OCI-LY7 (cell line): ENCODE data around the gene TRANK1. TPM values are rescaled to one million over a fixed set of nuclear protein-coding genes. Genes with fewer than 3 reads are reported as not detected.

Experiments used
- BruUV-seq: library from RNA; stranded (reverse); fragments of 400-500 nt; replicated peaks from 2 replicates; lab custom pipeline; 2021; lab: Mats Ljungman, UMichigan
- CTCF ChIA-PET: fragments of 300-600 bp; sonication (Branson Sonifier 250); formaldehyde crosslinking; loops from one replicate; lab custom pipeline; 2022; ENCODE audit warnings: antibody characterized with exemption; ENCODE audit not compliant: unreplicated experiment; lab: Charles Lee
- POLR2A ChIA-PET: fragments of 300-600 bp; sonication (Branson Sonifier 250); formaldehyde crosslinking; loops from one replicate; lab custom pipeline; 2022; ENCODE audit warnings: antibody characterized with exemption; lab: Charles Lee
- DNase-seq: peaks from one replicate; pipeline ENCODE4 v3.0.0-alpha.2; 2015; ENCODE audit warnings: low spot score
- H2AFZ ChIP-seq: fragments of 200-600 bp; sonication (generic), shearing (Covaris generic); 2 replicates; pipeline ENCODE4 v1.6.1; 2014; ENCODE audit warnings: mild to moderate bottlenecking, antibody characterized with exemption, low read length, moderate library complexity
- H3K27ac ChIP-seq: fragments of 200-600 bp; sonication (generic); 2 replicates; pipeline ENCODE4 v1.5.1; 2014; ENCODE audit warnings: mixed run types, low read depth, mild to moderate bottlenecking, moderate library complexity, low read length, inconsistent platforms; ENCODE audit not compliant: poor library complexity, severe bottlenecking
- H3K36me3 ChIP-seq: fragments of 200-600 bp; sonication (generic); 2 replicates; pipeline ENCODE4 v1.6.1; 2014; ENCODE audit warnings: mild to moderate bottlenecking, antibody characterized with exemption, low read length, moderate library complexity, mixed read lengths; ENCODE audit not compliant: insufficient read depth
- H3K4me1 ChIP-seq: fragments of 200-600 bp; sonication (generic); 2 replicates; pipeline ENCODE4 v1.5.1; 2014; ENCODE audit warnings: mild to moderate bottlenecking, low read length; ENCODE audit not compliant: insufficient read depth, poor library complexity, severe bottlenecking
- H3K4me2 ChIP-seq: fragments of 200-600 bp; sonication (generic); 2 replicates; pipeline ENCODE4 v1.6.1; 2014; ENCODE audit warnings: mild to moderate bottlenecking, low read length
- H3K4me3 ChIP-seq: fragments of 200-600 bp; sonication (generic); 2 replicates; pipeline ENCODE4 v1.5.1; 2014; ENCODE audit warnings: mild to moderate bottlenecking, low read depth, low read length; ENCODE audit not compliant: poor library complexity, severe bottlenecking
- H3K79me2 ChIP-seq: fragments of 200-600 bp; sonication (generic); 2 replicates; pipeline ENCODE4 v1.6.1; 2016; ENCODE audit warnings: low read depth, mild to moderate bottlenecking, low read length, moderate library complexity, mixed read lengths; ENCODE audit not compliant: insufficient read depth
- H3K9me2 ChIP-seq: fragments of 200-600 bp; sonication (generic); 2 replicates; pipeline ENCODE4 v1.6.1; 2016; ENCODE audit warnings: mild to moderate bottlenecking, low read length, mixed read lengths; ENCODE audit not compliant: insufficient read depth
- H3K9me3 ChIP-seq: fragments of 200-600 bp; sonication (generic); 2 replicates; pipeline ENCODE4 v1.6.1; 2014; ENCODE audit warnings: mild to moderate bottlenecking, mixed run types, low read length, mixed read lengths
- H4K20me1 ChIP-seq: fragments of 200-600 bp; sonication (generic); 2 replicates; pipeline ENCODE4 v1.6.1; 2014; ENCODE audit warnings: mild to moderate bottlenecking, antibody characterized with exemption, low read length, moderate library complexity, mixed read lengths; ENCODE audit not compliant: insufficient read depth
- EZH2phosphoT487 ChIP-seq: fragments of 200-600 bp; sonication (generic); IDR thresholded peaks from 2 replicates; pipeline ENCODE4 v1.6.1; 2018; ENCODE audit warnings: low read depth, borderline replicate concordance, mild to moderate bottlenecking, mixed run types, antibody characterized with exemption, low read length, moderate library complexity, mixed read lengths
- intact Hi-C: fragments of 100-400 bp; cut with micrococcal nuclease; formaldehyde crosslinking; loops from one replicate; pipeline ENCODE4 v1.10.0; 2022; ENCODE audit not compliant: unreplicated experiment
- total RNA-seq, 2 experiments: library from RNA; depleted of rRNA in 1 of 2; stranded (reverse); fragments of >200 nt in 1 of 2; shearing (Covaris generic) in 1 of 2; gene quantifications; 2 replicates each; pipeline ENCODE4 v1.2.3, GENCODE V29; 2014 to 2022
- TF ChIP-seq, protein P1 (sequence below): fragments of 200-600 bp; sonication (generic); conservative IDR thresholded peaks from 2 replicates; pipeline ENCODE4 v1.5.1; 2014; ENCODE audit warnings: mild to moderate bottlenecking, antibody characterized with exemption, low read length, moderate library complexity, mixed read lengths

TRANK1 gene
- total RNA-seq, 2 experiments from 2014 or later: 34.9 to 57.1 TPM

DNA sequence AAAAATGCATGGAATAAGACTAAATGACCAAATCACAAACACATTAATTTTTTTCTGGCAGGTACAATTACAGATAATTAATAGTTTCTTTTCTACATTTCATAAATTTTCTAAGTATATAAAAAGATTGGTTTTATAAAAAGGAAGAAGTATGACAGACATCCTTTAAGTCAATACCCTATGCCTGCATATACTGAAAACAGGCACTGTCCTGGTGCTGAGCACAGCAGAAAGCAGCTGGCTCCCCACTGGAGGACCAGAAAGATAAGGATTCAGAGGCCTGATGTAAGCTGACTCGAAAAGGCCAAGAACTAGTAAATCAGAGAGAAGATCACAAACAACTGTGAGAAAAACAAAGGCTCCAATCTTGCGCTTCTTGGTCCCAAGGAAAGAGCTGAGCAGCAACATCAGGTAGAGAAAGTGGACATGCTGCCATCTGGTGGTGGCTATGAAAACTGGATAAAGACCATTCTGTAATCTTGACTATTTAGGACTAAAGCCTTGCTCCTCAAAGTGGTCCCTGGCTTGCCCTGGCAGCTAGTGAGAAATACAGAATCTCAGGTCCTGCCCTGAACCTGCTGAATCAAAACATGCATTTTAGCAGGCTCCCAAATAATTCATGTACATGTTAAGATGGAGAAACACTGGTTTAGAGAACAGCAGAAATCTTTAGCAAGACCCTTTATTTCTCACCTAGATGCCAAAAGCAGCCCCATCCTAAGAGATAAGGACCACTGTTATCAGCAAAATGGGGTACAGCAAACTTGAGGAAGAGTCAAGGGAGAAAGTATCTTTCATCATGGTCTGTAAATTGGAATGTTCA, 76.0 kb downstream of the TRANK1 start:
- Histone ChIP-seq H3K27ac (no peak overlapping the region), H3K4me2 (no peak overlapping the region), H3K4me3 (no peak overlapping the region), H3K9me3 (no peaks in the 10 kb centered on the region), H3K79me2 (no peaks in the 10 kb centered on the region; the same call in 1 of the 2 replicates), H4K20me1 (no peaks in the 10 kb centered on the region), H2AFZ (no peak overlapping the region), H3K9me2 (no peaks in the 10 kb centered on the region), H3K36me3 (peaks cover 61% of the 10 kb centered on the region), H3K4me1 (peaks cover 2% of the 10 kb centered on the region)
- CTCF ChIA-PET: interaction anchor here (0.7 to 1.4 kb wide), 4 partner anchors 44 to 90 kb away, joined by 3 to 6 read pairs (median 3); no protein-coding TSS in a partner anchor
- POLR2A ChIA-PET: interaction anchor here (1.4 to 2.0 kb wide), 2 partner anchors 12 to 25 kb away, joined by 5 to 8 read pairs; no protein-coding TSS in a partner anchor
- intact Hi-C loops: loop anchor here (2.0 to 5.0 kb wide), 3 partner anchors 77 to 140 kb away; no protein-coding TSS in a partner anchor
- TF ChIP-seq, protein P1, sequence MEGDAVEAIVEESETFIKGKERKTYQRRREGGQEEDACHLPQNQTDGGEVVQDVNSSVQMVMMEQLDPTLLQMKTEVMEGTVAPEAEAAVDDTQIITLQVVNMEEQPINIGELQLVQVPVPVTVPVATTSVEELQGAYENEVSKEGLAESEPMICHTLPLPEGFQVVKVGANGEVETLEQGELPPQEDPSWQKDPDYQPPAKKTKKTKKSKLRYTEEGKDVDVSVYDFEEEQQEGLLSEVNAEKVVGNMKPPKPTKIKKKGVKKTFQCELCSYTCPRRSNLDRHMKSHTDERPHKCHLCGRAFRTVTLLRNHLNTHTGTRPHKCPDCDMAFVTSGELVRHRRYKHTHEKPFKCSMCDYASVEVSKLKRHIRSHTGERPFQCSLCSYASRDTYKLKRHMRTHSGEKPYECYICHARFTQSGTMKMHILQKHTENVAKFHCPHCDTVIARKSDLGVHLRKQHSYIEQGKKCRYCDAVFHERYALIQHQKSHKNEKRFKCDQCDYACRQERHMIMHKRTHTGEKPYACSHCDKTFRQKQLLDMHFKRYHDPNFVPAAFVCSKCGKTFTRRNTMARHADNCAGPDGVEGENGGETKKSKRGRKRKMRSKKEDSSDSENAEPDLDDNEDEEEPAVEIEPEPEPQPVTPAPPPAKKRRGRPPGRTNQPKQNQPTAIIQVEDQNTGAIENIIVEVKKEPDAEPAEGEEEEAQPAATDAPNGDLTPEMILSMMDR: peak; percentile 93
- no peak for TF ChIP-seq EZH2phosphoT487
- peak; percentile 67 for DNase-seq
- BruUV-seq: no TSS peak

GRCh38 chr3:36867810-36868209, 77.0 kb downstream of the TRANK1 start:
- peaks cover 60% of the 10 kb centered on the region for H3K36me3 ChIP-seq
- CTCF ChIA-PET: interaction anchor here (1.0 to 2.1 kb wide), 2 partner anchors 45 to 91 kb away, joined by 3 to 6 read pairs; no protein-coding TSS in a partner anchor

More at GRCh38 chr3:36867810-36868209, 77.0 kb downstream of the TRANK1 start:
- no peak for DNase-seq
- H3K4me2 ChIP-seq: no peak overlapping the region
- no peak overlapping the region for H3K4me3 ChIP-seq
- H4K20me1 ChIP-seq: no peaks in the 10 kb centered on the region
- peaks cover 2% of the 10 kb centered on the region for H3K4me1 ChIP-seq
- no peaks in the 10 kb centered on the region; the same call in 1 of the 2 replicates for H3K79me2 ChIP-seq
- no peak overlapping the region for H3K27ac ChIP-seq
- intact Hi-C loops: loop anchor here (2.0 to 5.0 kb wide), 3 partner anchors 76 to 139 kb away; no protein-coding TSS in a partner anchor
- no peak overlapping the region for H2AFZ ChIP-seq
- no peaks in the 10 kb centered on the region for H3K9me2 ChIP-seq
- H3K9me3 ChIP-seq: no peaks in the 10 kb centered on the region
- no TSS peak for BruUV-seq
- no peak for TF ChIP-seq EZH2phosphoT487
- TF ChIP-seq, protein P1: no peak
- POLR2A ChIA-PET: interaction anchor here (1.1 to 2.0 kb wide), 5 partner anchors 8 to 141 kb away, joined by 3 to 8 read pairs (median 3); no protein-coding TSS in a partner anchor
